C4-2B (cell line): Measurements from ENCODE around the gene KCNK1.

Experiments used
- H3K27ac ChIP-seq: fragments of 450-650 bp; 2 replicates; pipeline ENCODE4 v1.5.1; 2017
- ZFX ChIP-seq: fragments of 450-650 bp; IDR thresholded peaks from 2 replicates; pipeline ENCODE4 v1.6.1; 2017
- TF ChIP-seq, protein P1 (sequence below): fragments of 450-650 bp; conservative IDR thresholded peaks from 2 replicates; pipeline ENCODE4 v1.5.1; 2017; ENCODE audit warnings: mild to moderate bottlenecking

KCNK1 gene

GRCh38 chr1:233689017-233689747, 75.3 kb downstream of the KCNK1 start:
- H3K27ac ChIP-seq, result peak overlapping the region; percentile 16; the same call in 1 of the 2 replicates
- TF ChIP-seq ZFX, result no peak
- TF ChIP-seq, protein P1, sequence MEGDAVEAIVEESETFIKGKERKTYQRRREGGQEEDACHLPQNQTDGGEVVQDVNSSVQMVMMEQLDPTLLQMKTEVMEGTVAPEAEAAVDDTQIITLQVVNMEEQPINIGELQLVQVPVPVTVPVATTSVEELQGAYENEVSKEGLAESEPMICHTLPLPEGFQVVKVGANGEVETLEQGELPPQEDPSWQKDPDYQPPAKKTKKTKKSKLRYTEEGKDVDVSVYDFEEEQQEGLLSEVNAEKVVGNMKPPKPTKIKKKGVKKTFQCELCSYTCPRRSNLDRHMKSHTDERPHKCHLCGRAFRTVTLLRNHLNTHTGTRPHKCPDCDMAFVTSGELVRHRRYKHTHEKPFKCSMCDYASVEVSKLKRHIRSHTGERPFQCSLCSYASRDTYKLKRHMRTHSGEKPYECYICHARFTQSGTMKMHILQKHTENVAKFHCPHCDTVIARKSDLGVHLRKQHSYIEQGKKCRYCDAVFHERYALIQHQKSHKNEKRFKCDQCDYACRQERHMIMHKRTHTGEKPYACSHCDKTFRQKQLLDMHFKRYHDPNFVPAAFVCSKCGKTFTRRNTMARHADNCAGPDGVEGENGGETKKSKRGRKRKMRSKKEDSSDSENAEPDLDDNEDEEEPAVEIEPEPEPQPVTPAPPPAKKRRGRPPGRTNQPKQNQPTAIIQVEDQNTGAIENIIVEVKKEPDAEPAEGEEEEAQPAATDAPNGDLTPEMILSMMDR, result no peak

DNA sequence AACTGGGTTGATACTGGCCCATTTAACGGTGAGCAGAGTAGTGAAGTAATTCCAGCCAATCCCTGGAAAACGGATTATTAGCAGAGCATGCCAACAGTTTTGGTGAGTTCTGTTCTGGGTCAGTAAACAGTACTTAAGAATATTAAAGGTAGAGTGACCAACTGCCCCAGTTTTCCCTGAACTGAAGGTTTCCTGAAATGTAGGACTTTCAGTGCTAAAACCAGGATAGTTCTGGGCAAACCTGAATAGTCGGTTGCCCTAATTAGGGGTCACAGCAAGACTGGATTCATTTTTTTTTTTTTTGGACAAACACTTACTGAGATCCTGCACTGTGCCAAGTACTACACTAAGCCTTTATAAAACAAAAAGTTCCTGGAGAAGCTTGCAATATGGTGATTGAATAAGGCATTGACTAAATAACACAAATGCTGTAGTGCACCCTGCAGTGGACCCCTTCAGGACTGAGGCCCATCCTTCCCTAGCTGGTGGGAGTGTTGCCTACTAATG, 75.9 kb downstream of the KCNK1 start:
- no peak for TF ChIP-seq ZFX
- TF ChIP-seq, protein P1, result no peak
- peak overlapping the region; percentile 32; the same call in 1 of the 2 replicates for H3K27ac ChIP-seq

DNA sequence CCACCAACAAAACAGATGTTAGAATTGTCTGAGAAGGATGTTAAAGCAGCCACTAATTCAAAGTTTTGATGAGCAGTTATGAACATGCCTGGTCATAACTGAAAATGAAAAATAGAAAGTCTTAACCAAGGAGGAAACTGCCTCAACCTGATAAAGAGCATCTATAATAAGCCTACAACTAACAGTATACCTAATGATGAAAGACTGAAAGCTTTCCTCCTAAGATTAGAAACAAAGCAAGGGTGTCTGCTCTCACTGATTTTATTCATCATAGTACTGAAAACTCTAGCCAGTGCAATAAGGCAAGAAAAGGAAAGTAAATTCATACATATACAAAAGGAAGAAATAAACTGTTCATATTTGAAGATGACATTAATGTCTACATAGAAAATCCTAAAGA, 82.0 kb downstream of the KCNK1 start:
- no peak overlapping the region for H3K27ac ChIP-seq
- TF ChIP-seq, protein P1, result no peak
- no peak for TF ChIP-seq ZFX

GRCh38 chr1:233700338-233700737, 86.4 kb downstream of the KCNK1 start:
- TF ChIP-seq ZFX, result no peak
- TF ChIP-seq, protein P1, result no peak

DNA sequence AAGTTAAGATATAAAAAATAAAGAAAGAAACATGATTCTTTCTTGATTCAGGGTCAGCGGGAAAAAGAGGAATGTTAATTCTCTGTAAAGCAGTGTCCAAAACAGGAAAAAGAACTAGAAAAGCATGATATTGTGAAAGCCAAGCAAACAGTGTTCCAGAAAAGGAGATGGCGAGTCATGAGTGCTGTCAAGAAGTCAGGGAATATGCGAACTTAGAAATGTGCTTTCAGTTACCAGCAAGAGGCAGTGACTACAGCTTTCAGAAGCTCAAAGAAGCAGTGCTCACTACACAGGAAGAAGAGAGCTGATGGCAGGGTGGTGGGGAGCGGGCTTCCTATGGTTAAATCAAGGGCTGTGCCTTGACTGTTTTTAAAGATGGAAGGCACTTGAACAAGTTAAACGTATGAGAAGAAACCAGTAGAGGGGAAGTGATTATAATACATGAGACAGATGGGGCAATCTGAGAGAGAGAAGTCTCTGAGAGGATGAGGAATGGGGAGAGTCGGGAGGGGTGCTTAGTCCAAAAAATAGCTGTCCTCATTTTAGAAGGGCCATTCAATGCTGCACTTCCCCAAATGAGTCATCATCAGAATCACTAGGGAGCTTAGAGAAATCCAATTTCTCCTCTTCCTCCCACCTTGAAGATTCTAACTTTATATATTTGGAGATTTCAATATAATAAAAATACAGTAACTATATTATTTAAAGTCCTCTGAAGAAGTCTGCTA, 90.4 kb downstream of the KCNK1 start:
- TF ChIP-seq, protein P1, result no peak
- TF ChIP-seq ZFX, result no peak

More at GRCh38 chr1:233700338-233700737, 86.4 kb downstream of the KCNK1 start:
- no peak overlapping the region for H3K27ac ChIP-seq

DNA sequence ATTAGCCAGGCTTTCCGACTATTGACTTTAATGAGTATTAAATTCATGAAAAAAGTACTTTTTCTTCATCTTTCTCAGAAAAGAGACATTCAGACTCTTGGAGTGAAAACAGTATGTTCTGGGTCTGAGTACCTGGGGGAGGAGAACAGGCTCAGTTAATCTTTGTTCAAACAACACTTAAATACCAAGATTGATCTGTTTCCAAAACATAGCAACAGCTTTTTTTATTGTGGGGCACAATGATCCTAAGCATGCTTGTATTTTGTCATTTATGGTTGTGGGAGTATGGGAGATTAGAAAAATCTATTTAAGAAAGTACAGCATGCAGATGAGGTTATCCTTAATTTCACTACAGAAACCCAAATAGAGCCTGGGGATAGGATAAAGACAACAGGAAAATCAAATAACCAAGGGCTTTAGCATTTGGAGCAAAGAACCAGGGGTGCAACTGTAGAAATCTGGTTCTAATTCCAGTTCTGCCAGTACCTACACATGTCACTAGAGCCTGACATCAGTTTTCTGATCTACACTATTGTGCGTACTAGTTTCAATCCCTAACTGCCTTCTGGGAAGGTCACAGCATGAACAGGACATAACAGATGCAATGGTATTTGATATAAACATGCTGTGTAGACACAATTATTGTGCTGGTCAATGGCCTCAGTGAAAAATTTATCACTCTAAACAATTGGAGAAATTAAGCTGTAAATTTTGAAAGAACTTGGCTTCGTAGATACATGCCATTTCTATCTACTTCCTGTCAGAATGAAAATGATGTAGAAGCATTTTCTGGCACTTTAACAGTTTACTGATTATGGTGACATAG, 91.2 kb downstream of the KCNK1 start:
- TF ChIP-seq, protein P1, result no peak
- no peak for TF ChIP-seq ZFX
- peak overlapping the region; percentile 42; the same call in 1 of the 2 replicates for H3K27ac ChIP-seq

More for the DNA sequence above, 90.4 kb downstream of the KCNK1 start:
- H3K27ac ChIP-seq, result peak overlapping the region; percentile 93; the same call in 1 of the 2 replicates
